Measurements from ENCODE around the gene PDYN. TPM values are rescaled to one million over a fixed set of nuclear protein-coding genes. Genes with fewer than 3 reads are reported as not detected.

The PDYN gene
- total and polyA plus RNA-seq, 4 donors = not detected

DNA sequence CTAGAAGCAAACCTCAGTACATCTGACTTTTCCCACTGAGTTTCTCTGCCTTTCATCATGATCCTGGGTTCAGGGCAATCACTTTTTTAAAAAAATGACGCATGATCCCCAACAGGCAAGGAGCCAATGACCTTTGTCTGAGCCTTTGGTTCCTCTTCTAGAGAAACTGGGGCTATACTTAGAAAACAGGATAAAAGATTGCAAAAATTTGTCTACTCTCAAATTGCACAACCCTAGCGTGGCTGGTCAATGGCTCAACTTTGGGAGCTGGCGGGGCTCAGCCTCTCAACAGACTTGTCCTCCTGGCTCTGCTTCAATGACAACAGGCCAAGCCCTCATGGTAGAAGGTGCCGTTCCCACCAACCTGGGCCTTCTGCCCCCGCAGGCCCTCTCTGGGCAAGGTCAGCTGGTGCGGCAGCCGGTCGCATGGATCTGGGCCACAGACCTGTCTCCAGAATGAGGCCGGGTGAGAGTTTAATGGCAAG lies 48.7 kb downstream of the PDYN start:
- 26 to 56% methylated on average over 9 of the region's 9 CpGs for WGBS, 2 donors
- Histone ChIP-seq H3K27ac (ENCODE audit: low read depth in 1 of 2, low read length in 1 of 2) (peak overlapping the region in 1 of 2 donors; percentile 82), H3K27me3 (ENCODE audit: control insufficient read depth in 3 of 3, insufficient read depth in 3 of 3, low read length in 2 of 3) (peaks cover 0 to 57% (median 36%) of the 10 kb centered on the region in 3 donors), H3K4me1 (ENCODE audit: control insufficient read depth in 5 of 5, insufficient read depth in 5 of 5, low read length in 5 of 5) (peaks cover 0 to 10% (median 0%) of the 10 kb centered on the region in 5 donors), H3K4me3 (no peak overlapping the region), H3K9ac (ENCODE audit: insufficient read depth in 1 of 2, low read length in 2 of 2) (no peak overlapping the region), H3K36me3 (ENCODE audit: control insufficient read depth in 4 of 4, insufficient read depth in 4 of 4, low read length in 4 of 4) (no peaks in the 10 kb centered on the region), H3K9me3 (ENCODE audit: control insufficient read depth in 4 of 4, insufficient read depth in 3 of 4, low read length in 3 of 4) (peaks cover 0 to 3% (median 0%) of the 10 kb centered on the region in 4 donors)
- ATAC-seq (ENCODE audit: insufficient read depth, low FRiP score) (peak; percentile 20), DNase-seq (peak in 1 of 3 donors; percentile 13)
- TF ChIP-seq, protein P1, sequence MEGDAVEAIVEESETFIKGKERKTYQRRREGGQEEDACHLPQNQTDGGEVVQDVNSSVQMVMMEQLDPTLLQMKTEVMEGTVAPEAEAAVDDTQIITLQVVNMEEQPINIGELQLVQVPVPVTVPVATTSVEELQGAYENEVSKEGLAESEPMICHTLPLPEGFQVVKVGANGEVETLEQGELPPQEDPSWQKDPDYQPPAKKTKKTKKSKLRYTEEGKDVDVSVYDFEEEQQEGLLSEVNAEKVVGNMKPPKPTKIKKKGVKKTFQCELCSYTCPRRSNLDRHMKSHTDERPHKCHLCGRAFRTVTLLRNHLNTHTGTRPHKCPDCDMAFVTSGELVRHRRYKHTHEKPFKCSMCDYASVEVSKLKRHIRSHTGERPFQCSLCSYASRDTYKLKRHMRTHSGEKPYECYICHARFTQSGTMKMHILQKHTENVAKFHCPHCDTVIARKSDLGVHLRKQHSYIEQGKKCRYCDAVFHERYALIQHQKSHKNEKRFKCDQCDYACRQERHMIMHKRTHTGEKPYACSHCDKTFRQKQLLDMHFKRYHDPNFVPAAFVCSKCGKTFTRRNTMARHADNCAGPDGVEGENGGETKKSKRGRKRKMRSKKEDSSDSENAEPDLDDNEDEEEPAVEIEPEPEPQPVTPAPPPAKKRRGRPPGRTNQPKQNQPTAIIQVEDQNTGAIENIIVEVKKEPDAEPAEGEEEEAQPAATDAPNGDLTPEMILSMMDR (IDR thresholded peaks at IDR 0.05; ENCODE audit: control extremely low read depth, extremely low read depth) = no peak

DNA sequence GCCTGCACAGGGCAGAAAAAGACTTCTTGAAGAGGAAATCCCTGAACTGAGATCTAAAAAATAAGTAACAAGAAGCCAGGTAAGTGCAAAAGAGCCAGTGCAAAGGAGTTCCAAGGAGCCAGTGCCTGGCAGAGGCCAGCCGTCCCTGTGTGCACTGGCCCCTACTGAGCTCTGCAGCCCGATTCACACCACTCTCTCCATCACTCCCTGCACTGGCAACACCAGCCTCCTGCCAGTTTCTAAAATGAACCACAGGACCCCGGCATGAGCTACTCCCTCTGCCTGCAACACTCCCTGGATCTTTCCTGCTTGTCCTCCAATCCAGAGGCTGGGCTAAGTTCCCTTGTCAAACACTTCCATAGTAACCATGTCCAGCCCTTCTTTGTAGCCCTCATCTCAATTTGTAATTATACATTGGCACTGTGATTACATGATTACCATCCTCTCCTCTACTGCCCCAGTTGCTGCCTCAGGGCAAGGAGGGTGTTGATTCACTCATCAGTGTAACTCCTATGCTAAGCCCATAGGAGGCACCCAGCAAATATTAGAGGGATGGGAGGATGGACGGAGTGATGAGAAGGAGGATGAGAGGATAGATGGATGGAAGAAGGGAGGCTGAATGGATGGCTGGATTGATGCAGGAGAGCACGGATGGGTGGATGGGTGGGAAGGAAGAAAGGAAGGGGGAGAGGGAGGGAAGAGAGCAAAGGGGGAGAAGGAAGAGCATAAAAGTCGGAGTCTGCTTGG lies 49.3 kb downstream of the PDYN start:
- ATAC-seq (ENCODE audit: insufficient read depth, low FRiP score) = no peak
- Histone ChIP-seq H3K27me3 (ENCODE audit: control insufficient read depth in 3 of 3, insufficient read depth in 3 of 3, low read length in 2 of 3) (peaks cover 0 to 51% (median 36%) of the 10 kb centered on the region in 3 donors), H3K36me3 (ENCODE audit: control insufficient read depth in 4 of 4, insufficient read depth in 4 of 4, low read length in 4 of 4) (no peaks in the 10 kb centered on the region), H3K4me1 (ENCODE audit: control insufficient read depth in 5 of 5, insufficient read depth in 5 of 5, low read length in 5 of 5) (peaks cover 0 to 10% (median 0%) of the 10 kb centered on the region in 5 donors), H3K9me3 (ENCODE audit: control insufficient read depth in 4 of 4, insufficient read depth in 3 of 4, low read length in 3 of 4) (peaks cover 0 to 3% (median 0%) of the 10 kb centered on the region in 4 donors), H3K9ac (ENCODE audit: insufficient read depth in 1 of 2, low read length in 2 of 2) (no peak overlapping the region), H3K27ac (ENCODE audit: low read depth in 1 of 2, low read length in 1 of 2) (peak overlapping the region in 1 of 2 donors; percentile 81), H3K4me3 (no peak overlapping the region)
- TF ChIP-seq, protein P1 (IDR thresholded peaks at IDR 0.05; ENCODE audit: control extremely low read depth, extremely low read depth) = no peak
- no peak for DNase-seq
- WGBS, 2 donors = 69 to 70% methylated on average over 6 of the region's 6 CpGs

DNA sequence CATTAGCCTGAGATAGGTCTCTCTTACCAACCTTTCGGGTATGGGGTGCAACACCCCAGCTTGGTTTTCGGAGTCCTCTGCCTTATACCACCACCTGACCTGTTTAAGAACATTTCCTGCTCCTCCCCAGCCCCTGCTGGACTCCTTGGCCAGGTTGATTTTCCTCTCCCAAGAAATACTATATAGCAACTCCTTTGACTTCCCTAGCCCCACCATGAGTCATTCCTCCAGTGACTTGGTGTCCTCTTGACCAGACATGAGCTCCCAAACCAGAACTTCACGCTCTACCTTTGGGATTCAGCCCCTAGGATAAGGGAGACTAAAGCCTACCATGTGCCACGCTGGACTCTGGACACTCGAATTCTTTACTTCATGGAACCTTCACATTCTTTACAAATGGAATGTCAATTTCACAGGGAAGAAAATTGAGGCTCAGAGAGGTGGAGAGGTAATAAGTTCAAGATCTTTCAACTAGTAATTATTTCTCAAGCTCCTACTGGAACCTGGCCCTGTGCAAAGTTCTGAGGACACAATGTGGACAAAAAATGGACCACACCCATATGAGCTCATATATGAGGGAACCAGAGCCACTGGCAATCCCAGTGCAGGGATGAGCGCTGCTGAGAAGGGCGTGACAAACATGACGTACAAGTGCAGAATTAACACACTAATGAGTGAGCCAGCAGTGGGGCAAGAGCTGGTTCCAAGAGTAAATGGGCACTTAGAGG lies 50.4 kb downstream of the PDYN start:
- Histone ChIP-seq H3K4me1 (ENCODE audit: control insufficient read depth in 5 of 5, insufficient read depth in 5 of 5, low read length in 5 of 5) (peaks cover 0 to 10% (median 0%) of the 10 kb centered on the region in 5 donors), H3K27me3 (ENCODE audit: control insufficient read depth in 3 of 3, insufficient read depth in 3 of 3, low read length in 2 of 3) (peaks cover 0 to 51% (median 36%) of the 10 kb centered on the region in 3 donors), H3K4me3 (no peak overlapping the region), H3K9me3 (ENCODE audit: control insufficient read depth in 4 of 4, insufficient read depth in 3 of 4, low read length in 3 of 4) (peaks cover 0 to 3% (median 0%) of the 10 kb centered on the region in 4 donors), H3K9ac (ENCODE audit: insufficient read depth in 1 of 2, low read length in 2 of 2) (no peak overlapping the region), H3K36me3 (ENCODE audit: control insufficient read depth in 4 of 4, insufficient read depth in 4 of 4, low read length in 4 of 4) (peaks cover 0 to 3% (median 0%) of the 10 kb centered on the region in 4 donors), H3K27ac (ENCODE audit: low read depth in 1 of 2, low read length in 1 of 2) (no peak overlapping the region)
- DNase-seq (no peak), ATAC-seq (ENCODE audit: insufficient read depth, low FRiP score) (no peak)
- TF ChIP-seq, protein P1 (IDR thresholded peaks at IDR 0.05; ENCODE audit: control extremely low read depth, extremely low read depth) = no peak
- WGBS, 2 donors = 75 to 82% methylated on average over 8 of the region's 8 CpGs
